Measurements from ENCODE around the gene GATA2. TPM values are rescaled to one million over a fixed set of nuclear protein-coding genes. Genes with fewer than 3 reads are reported as not detected.

Gene GATA2
- total RNA-seq, 1 donor from 2014 or later = under 0.01 TPM

DNA sequence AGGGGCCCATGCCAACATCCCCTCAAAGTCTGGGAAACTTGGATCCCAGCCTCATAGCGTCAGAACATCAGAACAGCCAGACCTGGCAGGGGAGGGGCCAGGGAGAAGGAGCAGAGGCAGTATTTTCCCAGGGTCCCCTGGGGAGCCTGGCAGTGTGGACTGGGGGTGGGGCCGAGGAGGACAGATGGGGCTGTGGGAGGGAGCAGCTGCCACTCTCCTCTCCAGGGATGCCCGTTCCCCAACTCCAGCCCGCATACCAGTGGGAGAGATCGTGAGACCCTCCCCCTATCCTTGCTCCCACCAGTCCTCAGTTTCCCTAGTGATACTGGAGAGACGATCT, 19.9 kb downstream of the GATA2 start:
- Histone ChIP-seq H3K36me3 (ENCODE audit: control insufficient read depth, insufficient read depth, low read length) (no peaks in the 10 kb centered on the region), H3K27me3 (ENCODE audit: control insufficient read depth, insufficient read depth, low read length) (peaks cover 18% of the 10 kb centered on the region), H3K4me3 (ENCODE audit: low read depth, low read length) (no peak overlapping the region)
- no peak for FAIRE-seq
- TF ChIP-seq, protein P1, sequence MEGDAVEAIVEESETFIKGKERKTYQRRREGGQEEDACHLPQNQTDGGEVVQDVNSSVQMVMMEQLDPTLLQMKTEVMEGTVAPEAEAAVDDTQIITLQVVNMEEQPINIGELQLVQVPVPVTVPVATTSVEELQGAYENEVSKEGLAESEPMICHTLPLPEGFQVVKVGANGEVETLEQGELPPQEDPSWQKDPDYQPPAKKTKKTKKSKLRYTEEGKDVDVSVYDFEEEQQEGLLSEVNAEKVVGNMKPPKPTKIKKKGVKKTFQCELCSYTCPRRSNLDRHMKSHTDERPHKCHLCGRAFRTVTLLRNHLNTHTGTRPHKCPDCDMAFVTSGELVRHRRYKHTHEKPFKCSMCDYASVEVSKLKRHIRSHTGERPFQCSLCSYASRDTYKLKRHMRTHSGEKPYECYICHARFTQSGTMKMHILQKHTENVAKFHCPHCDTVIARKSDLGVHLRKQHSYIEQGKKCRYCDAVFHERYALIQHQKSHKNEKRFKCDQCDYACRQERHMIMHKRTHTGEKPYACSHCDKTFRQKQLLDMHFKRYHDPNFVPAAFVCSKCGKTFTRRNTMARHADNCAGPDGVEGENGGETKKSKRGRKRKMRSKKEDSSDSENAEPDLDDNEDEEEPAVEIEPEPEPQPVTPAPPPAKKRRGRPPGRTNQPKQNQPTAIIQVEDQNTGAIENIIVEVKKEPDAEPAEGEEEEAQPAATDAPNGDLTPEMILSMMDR (IDR thresholded peaks at IDR 0.05; ENCODE audit: insufficient read depth, low read length, severe bottlenecking) = no peak
- no peak for DNase-seq (ENCODE audit: low read depth)

DNA sequence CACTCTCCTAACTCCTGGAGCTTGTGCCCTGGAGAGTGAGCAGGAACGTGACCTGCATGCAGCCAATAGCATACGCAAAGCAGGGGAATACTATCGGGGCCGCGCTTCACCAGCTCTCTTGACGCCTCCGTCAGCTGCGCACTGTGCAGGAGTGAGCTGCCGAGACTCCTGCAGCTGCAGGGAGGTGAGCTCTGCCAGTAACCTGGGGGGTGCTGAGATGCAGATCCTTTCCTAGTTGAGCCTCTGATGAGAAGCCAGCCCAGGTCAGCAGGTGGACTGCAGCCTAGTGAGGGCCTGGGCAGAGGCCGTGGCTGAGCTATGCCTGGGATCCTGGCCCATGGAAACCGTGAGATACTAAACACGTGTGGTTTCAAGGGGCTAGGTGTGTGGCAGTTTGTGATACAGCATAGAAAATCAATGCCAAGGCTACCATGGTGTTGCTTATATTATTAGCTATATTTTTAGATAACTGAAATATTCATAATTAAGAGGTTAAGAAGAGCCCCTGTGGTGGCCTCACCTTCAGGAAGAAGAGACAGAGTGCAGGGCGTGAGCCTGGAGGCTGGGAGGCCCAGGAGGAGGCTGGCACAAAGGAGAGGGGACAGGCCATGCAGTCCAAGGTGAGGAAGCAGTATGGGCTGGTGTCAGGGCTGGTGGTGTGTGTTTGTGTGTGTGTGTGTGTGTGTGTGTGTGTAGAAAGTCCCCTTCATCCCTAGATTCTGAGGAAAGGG, 20.4 kb downstream of the GATA2 start:
- Histone ChIP-seq H3K4me3 (ENCODE audit: low read depth, low read length) (no peak overlapping the region), H3K27me3 (ENCODE audit: control insufficient read depth, insufficient read depth, low read length) (peaks cover 18% of the 10 kb centered on the region), H3K36me3 (ENCODE audit: control insufficient read depth, insufficient read depth, low read length) (no peaks in the 10 kb centered on the region)
- FAIRE-seq (no peak), DNase-seq (ENCODE audit: low read depth) (no peak)
- TF ChIP-seq, protein P1 (IDR thresholded peaks at IDR 0.05; ENCODE audit: insufficient read depth, low read length, severe bottlenecking) = no peak

DNA sequence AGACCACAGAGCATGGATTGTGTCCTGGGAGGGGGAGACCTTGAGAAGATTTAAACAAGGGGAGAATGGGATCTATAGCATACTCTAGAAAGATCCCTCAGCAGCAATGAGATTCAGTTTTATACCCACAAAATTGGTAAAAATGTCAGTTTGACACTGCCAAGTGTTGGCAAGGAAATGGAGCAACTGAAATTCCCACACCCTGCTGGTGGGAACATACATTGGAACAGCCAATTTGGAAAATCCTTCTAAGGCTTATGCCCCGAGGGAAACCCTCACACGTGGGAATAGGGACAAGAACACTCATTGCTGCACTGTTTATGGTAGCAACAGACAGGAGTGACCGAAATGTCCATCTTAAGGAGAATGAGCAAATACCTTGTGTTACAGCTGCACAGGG, 21.3 kb downstream of the GATA2 start:
- peaks cover 20% of the 10 kb centered on the region for H3K27me3 ChIP-seq (ENCODE audit: control insufficient read depth, insufficient read depth, low read length)
- FAIRE-seq = no peak
- H3K4me3 ChIP-seq (ENCODE audit: low read depth, low read length) = no peak overlapping the region
- no peaks in the 10 kb centered on the region for H3K36me3 ChIP-seq (ENCODE audit: control insufficient read depth, insufficient read depth, low read length)
- no peak for DNase-seq (ENCODE audit: low read depth)
- TF ChIP-seq, protein P1 (IDR thresholded peaks at IDR 0.05; ENCODE audit: insufficient read depth, low read length, severe bottlenecking) = no peak

DNA sequence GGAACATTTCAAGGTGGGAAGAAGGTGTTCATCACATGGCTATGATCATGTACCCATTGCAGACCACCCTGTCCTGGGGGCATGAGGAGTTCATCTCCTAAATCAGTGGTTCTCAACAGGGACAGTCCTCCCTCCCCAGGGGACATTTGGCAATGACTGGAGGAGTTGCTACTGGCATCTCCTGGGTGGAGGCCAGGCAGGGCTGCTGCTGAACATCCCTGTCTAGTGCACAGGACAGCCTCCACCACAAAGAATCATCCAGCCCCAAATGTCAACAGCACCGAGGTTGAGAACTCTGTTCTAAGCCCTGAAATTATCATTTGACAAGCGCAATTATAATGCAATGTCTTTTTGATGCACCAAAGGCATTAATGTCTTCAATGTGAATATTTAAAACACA, 21.9 kb downstream of the GATA2 start:
- TF ChIP-seq, protein P1 (IDR thresholded peaks at IDR 0.05; ENCODE audit: insufficient read depth, low read length, severe bottlenecking) = no peak
- peaks cover 20% of the 10 kb centered on the region for H3K27me3 ChIP-seq (ENCODE audit: control insufficient read depth, insufficient read depth, low read length)
- FAIRE-seq = no peak

DNA sequence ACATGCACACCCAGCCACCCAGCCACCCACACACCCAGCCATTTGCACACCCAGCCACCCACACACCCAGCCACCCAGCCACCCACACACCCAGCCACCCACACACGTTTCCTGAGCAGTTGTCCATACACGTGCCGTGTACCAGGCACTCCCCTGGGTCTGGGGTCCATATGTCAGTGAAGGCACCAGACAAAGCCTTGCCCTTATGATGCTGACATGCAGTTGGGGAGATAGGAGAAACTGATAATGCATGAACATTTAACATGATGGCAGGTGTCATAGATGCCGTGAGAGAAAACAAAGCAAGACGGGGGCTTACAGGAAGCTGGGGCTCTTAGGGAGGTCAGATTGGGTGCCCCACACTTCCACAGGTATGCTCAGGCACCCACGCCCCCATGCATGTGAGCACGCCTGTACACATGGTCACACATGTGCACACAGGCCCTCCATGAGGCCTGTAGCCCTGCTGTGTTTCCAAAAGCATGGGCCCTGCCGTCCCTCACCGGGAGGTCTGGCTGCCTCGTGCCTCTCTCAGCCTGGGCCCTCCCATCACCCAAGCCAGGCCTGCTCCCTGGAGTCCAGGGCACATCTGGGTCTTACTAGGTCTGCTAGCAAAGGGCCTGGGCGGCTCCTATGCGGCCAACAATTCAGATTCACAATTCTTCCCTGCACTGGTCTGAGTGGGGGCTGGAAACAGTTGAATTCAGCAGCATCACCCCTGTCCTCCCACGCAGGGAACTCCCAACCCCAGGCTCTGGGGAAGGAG, 22.7 kb downstream of the GATA2 start:
- TF ChIP-seq, protein P1 (IDR thresholded peaks at IDR 0.05; ENCODE audit: insufficient read depth, low read length, severe bottlenecking) = no peak

More for the DNA sequence above, 21.9 kb downstream of the GATA2 start:
- Histone ChIP-seq H3K36me3 (ENCODE audit: control insufficient read depth, insufficient read depth, low read length) (no peaks in the 10 kb centered on the region), H3K4me3 (ENCODE audit: low read depth, low read length) (no peak overlapping the region)
- DNase-seq (ENCODE audit: low read depth) = no peak

More for the DNA sequence above, 22.7 kb downstream of the GATA2 start:
- DNase-seq (ENCODE audit: low read depth) (no peak), FAIRE-seq (no peak)
- Histone ChIP-seq H3K36me3 (ENCODE audit: control insufficient read depth, insufficient read depth, low read length) (no peaks in the 10 kb centered on the region), H3K4me3 (ENCODE audit: low read depth, low read length) (no peak overlapping the region), H3K27me3 (ENCODE audit: control insufficient read depth, insufficient read depth, low read length) (peaks cover 23% of the 10 kb centered on the region)

All from bronchial epithelial cell (primary cell).